ENCODE measurements around the gene MYH11. TPM values are rescaled to one million over a fixed set of nuclear protein-coding genes. Genes with fewer than 3 reads are reported as not detected.

MYH11 gene
- polyA plus RNA-seq, 1 donor from 2014 or later, result not detected

DNA sequence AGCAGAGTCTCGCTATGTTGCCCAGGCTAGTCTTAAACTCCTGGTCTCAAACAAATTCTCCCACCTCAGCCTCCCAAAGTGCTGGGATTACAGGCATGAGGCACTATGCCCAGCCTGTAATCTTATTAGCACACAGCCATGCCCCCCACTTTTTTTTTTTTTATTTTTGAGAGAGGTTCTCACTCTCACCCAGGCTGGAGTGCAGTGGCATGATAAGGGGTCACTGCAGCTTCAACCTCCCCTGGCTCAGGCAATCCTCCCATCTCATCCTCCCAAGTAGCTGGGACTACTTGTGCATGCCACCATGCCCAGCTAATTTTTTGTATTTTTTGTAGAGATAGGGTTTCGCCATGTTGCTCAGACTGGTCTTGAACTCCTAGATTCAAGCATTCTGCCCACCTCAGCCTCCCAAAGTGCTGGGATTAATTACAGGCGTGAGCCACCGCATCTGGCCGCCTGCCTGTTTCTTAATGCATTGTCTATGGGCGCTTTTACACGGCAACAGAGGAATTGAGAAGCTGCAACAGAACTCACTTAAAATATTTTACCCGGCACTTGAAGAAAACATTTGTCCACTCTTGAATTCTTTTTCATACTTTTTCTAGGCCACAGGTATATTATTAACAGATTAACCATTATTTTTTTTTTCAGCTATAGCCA is 40.4 kb upstream of the MYH11 start (continued):
- TF ChIP-seq EP300 (conservative IDR thresholded peaks at IDR 0.05; ENCODE audit: poor library complexity, severe bottlenecking) (no peak), POLR2AphosphoS5 (IDR thresholded peaks at IDR 0.05) (no peak), EZH2 (IDR thresholded peaks at IDR 0.05; ENCODE audit: borderline replicate concordance, insufficient read depth, low read length, poor library complexity, severe bottlenecking) (no peak)

DNA sequence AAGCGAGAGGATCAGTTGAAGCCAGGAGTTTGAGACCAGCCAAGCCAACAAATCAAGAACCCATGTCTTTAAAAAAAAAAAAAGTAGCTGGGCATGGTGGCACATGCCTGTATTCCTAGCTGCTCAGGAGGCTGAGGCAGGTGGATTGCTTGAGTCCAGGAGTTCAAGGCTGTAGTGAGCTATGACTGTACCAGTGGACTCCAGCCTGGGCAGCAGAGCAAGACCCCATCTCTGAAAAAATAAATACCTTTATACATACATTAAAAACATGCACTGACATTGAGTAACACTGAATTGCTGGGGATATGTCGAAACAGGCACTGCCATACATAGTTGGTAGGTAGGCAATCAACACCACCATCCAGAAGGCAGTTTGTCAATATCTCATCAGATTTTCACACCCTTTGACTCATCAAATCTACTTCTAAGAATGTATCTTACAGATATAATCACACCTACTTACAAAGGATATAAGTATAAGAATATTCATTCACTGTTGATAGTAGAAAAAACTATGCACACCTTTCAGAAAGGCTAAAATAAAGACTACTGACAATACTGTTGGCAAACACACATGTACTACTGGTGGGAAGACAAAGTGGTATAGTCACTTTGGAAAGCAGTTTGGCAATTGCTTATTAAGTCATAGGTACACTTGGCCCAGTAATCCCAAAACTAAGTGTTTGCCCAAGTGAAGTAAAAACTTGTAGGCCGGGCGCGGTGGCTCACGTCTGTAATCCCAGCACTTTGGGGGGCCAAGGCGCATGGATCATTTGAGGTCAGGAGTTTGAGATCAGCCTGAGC is 37.9 kb upstream of the MYH11 start:
- no peaks in the 10 kb centered on the region for H3K36me3 ChIP-seq (ENCODE audit: insufficient read depth, low read length)
- no peaks in the 10 kb centered on the region for H3F3A ChIP-seq (ENCODE audit: insufficient read depth, low read length, poor library complexity, severe bottlenecking)
- no peaks in the 10 kb centered on the region for H3K9me3 ChIP-seq (ENCODE audit: low read length)
- no peak overlapping the region for H3K4me2 ChIP-seq (ENCODE audit: low read length)
- H3K27ac ChIP-seq (ENCODE audit: low read length), result no peak overlapping the region
- no peaks in the 10 kb centered on the region for H3K27me3 ChIP-seq (ENCODE audit: insufficient read depth, low read depth, low read length)
- H3K9ac ChIP-seq (ENCODE audit: low read length), result no peak overlapping the region
- no peaks in the 10 kb centered on the region for H4K20me1 ChIP-seq (ENCODE audit: insufficient read depth)
- H3K4me3 ChIP-seq (ENCODE audit: low read length), result no peak overlapping the region
- H3K79me2 ChIP-seq (replicated peaks; ENCODE audit: insufficient read depth, low read length), result no peaks in the 10 kb centered on the region
- H3K9me2 ChIP-seq (ENCODE audit: insufficient read depth, low read length), result no peaks in the 10 kb centered on the region
- H2AFZ ChIP-seq (ENCODE audit: low read depth, low read length), result no peak overlapping the region
- TF ChIP-seq EZH2 (IDR thresholded peaks at IDR 0.05; ENCODE audit: borderline replicate concordance, insufficient read depth, low read length, poor library complexity, severe bottlenecking) (no peak), MXI1 (conservative IDR thresholded peaks at IDR 0.05; ENCODE audit: poor library complexity, severe bottlenecking) (no peak), EP300 (conservative IDR thresholded peaks at IDR 0.05; ENCODE audit: poor library complexity, severe bottlenecking) (no peak), RAD21 (conservative IDR thresholded peaks at IDR 0.05) (no peak), SMC3 (conservative IDR thresholded peaks at IDR 0.05; ENCODE audit: poor library complexity) (no peak), POLR2AphosphoS5 (IDR thresholded peaks at IDR 0.05) (no peak), TAF1 (IDR thresholded peaks at IDR 0.05; ENCODE audit: low read depth) (no peak)
- TF ChIP-seq, protein P1, sequence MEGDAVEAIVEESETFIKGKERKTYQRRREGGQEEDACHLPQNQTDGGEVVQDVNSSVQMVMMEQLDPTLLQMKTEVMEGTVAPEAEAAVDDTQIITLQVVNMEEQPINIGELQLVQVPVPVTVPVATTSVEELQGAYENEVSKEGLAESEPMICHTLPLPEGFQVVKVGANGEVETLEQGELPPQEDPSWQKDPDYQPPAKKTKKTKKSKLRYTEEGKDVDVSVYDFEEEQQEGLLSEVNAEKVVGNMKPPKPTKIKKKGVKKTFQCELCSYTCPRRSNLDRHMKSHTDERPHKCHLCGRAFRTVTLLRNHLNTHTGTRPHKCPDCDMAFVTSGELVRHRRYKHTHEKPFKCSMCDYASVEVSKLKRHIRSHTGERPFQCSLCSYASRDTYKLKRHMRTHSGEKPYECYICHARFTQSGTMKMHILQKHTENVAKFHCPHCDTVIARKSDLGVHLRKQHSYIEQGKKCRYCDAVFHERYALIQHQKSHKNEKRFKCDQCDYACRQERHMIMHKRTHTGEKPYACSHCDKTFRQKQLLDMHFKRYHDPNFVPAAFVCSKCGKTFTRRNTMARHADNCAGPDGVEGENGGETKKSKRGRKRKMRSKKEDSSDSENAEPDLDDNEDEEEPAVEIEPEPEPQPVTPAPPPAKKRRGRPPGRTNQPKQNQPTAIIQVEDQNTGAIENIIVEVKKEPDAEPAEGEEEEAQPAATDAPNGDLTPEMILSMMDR (IDR thresholded peaks at IDR 0.05; ENCODE audit: poor library complexity, severe bottlenecking), result no peak
- TF ChIP-seq, protein P2, sequence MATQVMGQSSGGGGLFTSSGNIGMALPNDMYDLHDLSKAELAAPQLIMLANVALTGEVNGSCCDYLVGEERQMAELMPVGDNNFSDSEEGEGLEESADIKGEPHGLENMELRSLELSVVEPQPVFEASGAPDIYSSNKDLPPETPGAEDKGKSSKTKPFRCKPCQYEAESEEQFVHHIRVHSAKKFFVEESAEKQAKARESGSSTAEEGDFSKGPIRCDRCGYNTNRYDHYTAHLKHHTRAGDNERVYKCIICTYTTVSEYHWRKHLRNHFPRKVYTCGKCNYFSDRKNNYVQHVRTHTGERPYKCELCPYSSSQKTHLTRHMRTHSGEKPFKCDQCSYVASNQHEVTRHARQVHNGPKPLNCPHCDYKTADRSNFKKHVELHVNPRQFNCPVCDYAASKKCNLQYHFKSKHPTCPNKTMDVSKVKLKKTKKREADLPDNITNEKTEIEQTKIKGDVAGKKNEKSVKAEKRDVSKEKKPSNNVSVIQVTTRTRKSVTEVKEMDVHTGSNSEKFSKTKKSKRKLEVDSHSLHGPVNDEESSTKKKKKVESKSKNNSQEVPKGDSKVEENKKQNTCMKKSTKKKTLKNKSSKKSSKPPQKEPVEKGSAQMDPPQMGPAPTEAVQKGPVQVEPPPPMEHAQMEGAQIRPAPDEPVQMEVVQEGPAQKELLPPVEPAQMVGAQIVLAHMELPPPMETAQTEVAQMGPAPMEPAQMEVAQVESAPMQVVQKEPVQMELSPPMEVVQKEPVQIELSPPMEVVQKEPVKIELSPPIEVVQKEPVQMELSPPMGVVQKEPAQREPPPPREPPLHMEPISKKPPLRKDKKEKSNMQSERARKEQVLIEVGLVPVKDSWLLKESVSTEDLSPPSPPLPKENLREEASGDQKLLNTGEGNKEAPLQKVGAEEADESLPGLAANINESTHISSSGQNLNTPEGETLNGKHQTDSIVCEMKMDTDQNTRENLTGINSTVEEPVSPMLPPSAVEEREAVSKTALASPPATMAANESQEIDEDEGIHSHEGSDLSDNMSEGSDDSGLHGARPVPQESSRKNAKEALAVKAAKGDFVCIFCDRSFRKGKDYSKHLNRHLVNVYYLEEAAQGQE (IDR thresholded peaks at IDR 0.05; ENCODE audit: borderline replicate concordance), result no peak

DNA sequence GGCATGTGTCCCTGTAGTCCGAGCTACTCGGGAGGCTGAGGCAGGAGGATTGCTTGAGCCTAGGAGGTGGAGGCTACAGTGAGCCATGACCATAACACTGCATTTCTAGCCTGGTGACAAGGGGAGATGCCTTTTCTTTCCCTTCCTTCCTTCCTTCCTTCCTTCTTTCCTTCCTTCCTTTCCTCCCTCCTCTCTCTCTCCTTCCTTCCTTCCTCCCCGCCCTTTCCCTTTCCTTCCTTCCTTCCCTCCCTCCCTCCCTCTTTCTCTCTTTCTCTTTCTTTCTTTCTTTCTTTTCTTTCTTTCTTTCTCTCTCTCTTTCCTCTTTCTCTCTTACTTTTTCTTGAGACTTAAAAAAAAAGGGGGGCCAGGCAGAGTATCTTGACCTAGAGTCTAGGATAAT is 34.7 kb upstream of the MYH11 start:
- H3K9me3 ChIP-seq (ENCODE audit: low read length), result no peaks in the 10 kb centered on the region
- H3F3A ChIP-seq (ENCODE audit: insufficient read depth, low read length, poor library complexity, severe bottlenecking), result no peaks in the 10 kb centered on the region
- H3K79me2 ChIP-seq (replicated peaks; ENCODE audit: insufficient read depth, low read length), result peaks cover 15% of the 10 kb centered on the region
- H3K9ac ChIP-seq (ENCODE audit: low read length), result no peak overlapping the region
- H2AFZ ChIP-seq (ENCODE audit: low read depth, low read length), result no peak overlapping the region
- H4K20me1 ChIP-seq (ENCODE audit: insufficient read depth), result no peaks in the 10 kb centered on the region
- H3K27ac ChIP-seq (ENCODE audit: low read length), result no peak overlapping the region
- no peaks in the 10 kb centered on the region for H3K27me3 ChIP-seq (ENCODE audit: insufficient read depth, low read depth, low read length)
- no peak overlapping the region for H3K4me2 ChIP-seq (ENCODE audit: low read length)
- no peaks in the 10 kb centered on the region for H3K9me2 ChIP-seq (ENCODE audit: insufficient read depth, low read length)
- no peaks in the 10 kb centered on the region for H3K36me3 ChIP-seq (ENCODE audit: insufficient read depth, low read length)
- TF ChIP-seq POLR2AphosphoS5 (IDR thresholded peaks at IDR 0.05), result no peak
- TF ChIP-seq EP300 (conservative IDR thresholded peaks at IDR 0.05; ENCODE audit: poor library complexity, severe bottlenecking), result no peak
- TF ChIP-seq EZH2 (IDR thresholded peaks at IDR 0.05; ENCODE audit: borderline replicate concordance, insufficient read depth, low read length, poor library complexity, severe bottlenecking), result no peak
- no peak for TF ChIP-seq SMC3 (conservative IDR thresholded peaks at IDR 0.05; ENCODE audit: poor library complexity)
- TF ChIP-seq TAF1 (IDR thresholded peaks at IDR 0.05; ENCODE audit: low read depth), result no peak
- TF ChIP-seq, protein P1 (IDR thresholded peaks at IDR 0.05; ENCODE audit: poor library complexity, severe bottlenecking), result no peak
- TF ChIP-seq, protein P2 (IDR thresholded peaks at IDR 0.05; ENCODE audit: borderline replicate concordance), result no peak
- no peak for TF ChIP-seq RAD21 (conservative IDR thresholded peaks at IDR 0.05)
- no peak for TF ChIP-seq MXI1 (conservative IDR thresholded peaks at IDR 0.05; ENCODE audit: poor library complexity, severe bottlenecking)
- no peak overlapping the region for H3K4me3 ChIP-seq (ENCODE audit: low read length)

Data from neural cell (in vitro differentiated cells).